CD4-positive, alpha-beta T cell (primary cell): ENCODE results near the gene FOXO3. TPM values are rescaled to one million over a fixed set of nuclear protein-coding genes. Genes with fewer than 3 reads are reported as not detected.

ENCODE experiments used
- ATAC-seq: fragments of 200-7000 bp; cut with Tn5 transposase; one replicate; pipeline ENCODE4 v1.10.0; 2022; ENCODE audit warnings: mild to moderate bottlenecking; ENCODE audit not compliant: poor library complexity
- CTCF ChIA-PET: fragments of 350-600 bp; sonication (Branson Sonifier 250); formaldehyde crosslinking; loops from one replicate; lab custom pipeline; 2021; ENCODE audit warnings: antibody characterized with exemption, inconsistent platforms; lab: Charles Lee
- POLR2A ChIA-PET: fragments of 350-600 bp; sonication (Branson Sonifier 250); formaldehyde crosslinking; loops from one replicate; lab custom pipeline; 2021; ENCODE audit warnings: antibody characterized with exemption, inconsistent platforms; lab: Charles Lee
- DNase-seq, 14 experiments: peaks; one replicate each; pipeline ENCODE4 v3.0.0-alpha.2; 2013 to 2020; ENCODE audit warnings: mixed read lengths in 2 of 14
- H3K27ac ChIP-seq, 2 donors: one replicate each; pipeline versions ENCODE4 v1.5.1 to v1.7.0; 2013; ENCODE audit warnings: low read length in 2 of 2, low read depth in 1 of 2, mild to moderate bottlenecking in 1 of 2
- H3K27me3 ChIP-seq, 2 experiments: 1 replicate in 1 of 2; 2 replicates in 1 of 2; pipeline versions ENCODE4 v1.6.1 to v1.7.0; 2013; ENCODE audit warnings: low read length in 2 of 2, control low read depth in 1 of 2, mild to moderate bottlenecking in 1 of 2, moderate library complexity in 1 of 2; ENCODE audit not compliant: insufficient read depth in 2 of 2, control insufficient read depth in 1 of 2
- H3K36me3 ChIP-seq: one replicate; pipeline ENCODE4 v1.6.1; 2013; ENCODE audit warnings: low read length, control low read depth; ENCODE audit not compliant: insufficient read depth
- H3K4me1 ChIP-seq: one replicate; pipeline ENCODE4 v1.6.1; 2013; ENCODE audit warnings: low read length, control low read depth; ENCODE audit not compliant: insufficient read depth
- H3K4me3 ChIP-seq: one replicate; pipeline ENCODE4 v1.5.1; 2013; ENCODE audit warnings: mild to moderate bottlenecking, low read length, moderate library complexity
- H3K9me3 ChIP-seq, 2 experiments: 1 replicate in 1 of 2; 2 replicates in 1 of 2; pipeline versions ENCODE4 v1.6.1 to v1.7.0; 2013; ENCODE audit warnings: low read length in 2 of 2, mild to moderate bottlenecking in 2 of 2, control low read depth in 1 of 2, moderate library complexity in 1 of 2; ENCODE audit not compliant: control insufficient read depth in 1 of 2, insufficient read depth in 1 of 2
- H3K27ac Mint-ChIP-seq: one replicate; pipeline ENCODE4 v1.8.0; 2020; ENCODE audit warnings: mixed read lengths
- H3K27me3 Mint-ChIP-seq: one replicate; pipeline ENCODE4 v1.8.0; 2021; ENCODE audit warnings: mixed read lengths
- H3K36me3 Mint-ChIP-seq: one replicate; pipeline ENCODE4 v1.8.0; 2021; ENCODE audit warnings: low read depth, mixed read lengths
- H3K4me1 Mint-ChIP-seq: one replicate; pipeline ENCODE4 v1.8.0; 2021; ENCODE audit warnings: low read depth, mixed read lengths
- H3K4me3 Mint-ChIP-seq: one replicate; pipeline ENCODE4 v1.8.0; 2020; ENCODE audit warnings: mild to moderate bottlenecking, mixed read lengths
- H3K9me3 Mint-ChIP-seq: one replicate; pipeline ENCODE4 v1.8.0; 2020; ENCODE audit warnings: mixed read lengths
- CTCF ChIP-seq: fragments of 200-600 bp; IDR thresholded peaks from one replicate; pipeline ENCODE4 v1.8.0; 2022; ENCODE audit warnings: antibody characterized with exemption, mild to moderate bottlenecking
- intact Hi-C, 2 experiments: fragments of 100-400 bp; cut with DNase I in 1 of 2; cut with micrococcal nuclease in 1 of 2; formaldehyde crosslinking; loops; one replicate each; pipeline versions ENCODE4 v1.15.1 to v1.9.0; 2023 to 2025; cut with DNase I, micrococcal nuclease
- total RNA-seq, 174 experiments: library from RNA in 2 of 174; stranded (reverse) in 2 of 174; gene quantifications; one replicate each; pipeline ENCODE4 v1.2.3 and lab custom pipeline; 2021 to 2026

The FOXO3 gene
- total RNA-seq, 2 experiments from 2014 or later, result 24.3 to 25.3 TPM

- ATAC-seq (no peak), DNase-seq (no peak)
- ChIA-PET POLR2A (no interaction called here), CTCF (no interaction called here)
- H3K9me3 Mint-ChIP-seq, result peaks cover 7% of the 10 kb centered on the region
- H3K4me1 ChIP-seq, result peaks cover 1% of the 10 kb centered on the region
- peaks cover 5% of the 10 kb centered on the region for H3K27me3 Mint-ChIP-seq
- no peak overlapping the region for H3K4me3 Mint-ChIP-seq
- intact Hi-C loops, result no loop called here
- H3K4me3 ChIP-seq, result no peak overlapping the region
- H3K27ac ChIP-seq, result no peak overlapping the region
- no peaks in the 10 kb centered on the region for H3K36me3 ChIP-seq
- no peaks in the 10 kb centered on the region for H3K27me3 ChIP-seq
- H3K4me1 Mint-ChIP-seq, result no peaks in the 10 kb centered on the region
- TF ChIP-seq CTCF, result no peak
- no peak overlapping the region for H3K27ac Mint-ChIP-seq
- H3K36me3 Mint-ChIP-seq, result peaks cover 8% of the 10 kb centered on the region
- peaks cover 5 to 14% of the 10 kb centered on the region in 2 experiments for H3K9me3 ChIP-seq
Measured at GRCh38 chr6:108720827-108721226, 160.1 kb downstream of the FOXO3 start.

- peaks cover 8% of the 10 kb centered on the region for H3K36me3 Mint-ChIP-seq
- H3K27ac Mint-ChIP-seq, result no peak overlapping the region
- Histone ChIP-seq H3K4me3 (no peak overlapping the region), H3K36me3 (no peaks in the 10 kb centered on the region), H3K4me1 (no peaks in the 10 kb centered on the region), H3K27ac (no peak overlapping the region), H3K9me3 (peaks cover 5 to 14% of the 10 kb centered on the region in 2 experiments), H3K27me3 (no peaks in the 10 kb centered on the region)
- peaks cover 7% of the 10 kb centered on the region for H3K9me3 Mint-ChIP-seq
- DNase-seq, result no peak
- H3K4me3 Mint-ChIP-seq, result no peak overlapping the region
- peaks cover 5% of the 10 kb centered on the region for H3K27me3 Mint-ChIP-seq
- CTCF ChIA-PET, result no interaction called here
- intact Hi-C loops, result no loop called here
- no peak for TF ChIP-seq CTCF
- POLR2A ChIA-PET, result no interaction called here
- H3K4me1 Mint-ChIP-seq, result no peaks in the 10 kb centered on the region
- ATAC-seq, result no peak
Measured at GRCh38 chr6:108721286-108721685, 160.6 kb downstream of the FOXO3 start.

GRCh38 chr6:108723594-108723993 is 162.9 kb downstream of the FOXO3 start:
- H3K27me3 ChIP-seq, result no peaks in the 10 kb centered on the region
- Mint-ChIP-seq H3K4me3 (no peak overlapping the region), H3K4me1 (no peaks in the 10 kb centered on the region), H3K27me3 (peaks cover 5% of the 10 kb centered on the region), H3K36me3 (peaks cover 8% of the 10 kb centered on the region), H3K9me3 (peaks cover 7% of the 10 kb centered on the region), H3K27ac (no peak overlapping the region)
- H3K27ac ChIP-seq, result no peak overlapping the region
- no peak overlapping the region for H3K4me3 ChIP-seq
- peaks cover 5 to 14% of the 10 kb centered on the region in 2 experiments for H3K9me3 ChIP-seq
- H3K36me3 ChIP-seq, result no peaks in the 10 kb centered on the region
- intact Hi-C loops, result no loop called here
- no peak for DNase-seq
- H3K4me1 ChIP-seq, result no peaks in the 10 kb centered on the region
- ChIA-PET CTCF (no interaction called here), POLR2A (no interaction called here)
- ATAC-seq, result no peak
- no peak for TF ChIP-seq CTCF
